Nephron progenitor cell (in vitro differentiated cells): ENCODE data around the gene NACAD.
A peak's percentile ranks its signal among the peaks of the same experiment; 100 is the strongest.

Experiments used
- DNase-seq: peaks from one replicate; pipeline ENCODE4 v3.0.0; 2021
- H3K27ac Mint-ChIP-seq: 2 replicates; pipeline ENCODE4 v1.8.0; 2021; ENCODE audit warnings: mild to moderate bottlenecking, moderate library complexity, mixed read lengths
- H3K27me3 Mint-ChIP-seq: 2 replicates; pipeline ENCODE4 v1.8.0; 2021; ENCODE audit warnings: mild to moderate bottlenecking, low read depth, mixed read lengths; ENCODE audit not compliant: poor library complexity
- H3K36me3 Mint-ChIP-seq: 2 replicates; pipeline ENCODE4 v1.8.0; 2021; ENCODE audit warnings: low read depth, mixed read lengths
- H3K4me1 Mint-ChIP-seq: 2 replicates; pipeline ENCODE4 v1.8.0; 2021; ENCODE audit warnings: mixed read lengths
- H3K4me3 Mint-ChIP-seq: 2 replicates; pipeline ENCODE4 v1.8.0; 2021; ENCODE audit warnings: mild to moderate bottlenecking, moderate library complexity, mixed read lengths
- H3K9me3 Mint-ChIP-seq: 2 replicates; pipeline ENCODE4 v1.8.0; 2021; ENCODE audit warnings: mild to moderate bottlenecking, moderate library complexity, mixed read lengths
- TF ChIP-seq, protein P1 (sequence below): fragments of 200-600 bp; sonication (generic); IDR thresholded peaks from 2 replicates; pipeline ENCODE4 v1.5.0; 2021; ENCODE audit warnings: antibody characterized with exemption

NACAD gene

GRCh38 chr7:45044338-45044737, 44.4 kb downstream of the NACAD start:
- Mint-ChIP-seq H3K27me3 (peaks cover 3% of the 10 kb centered on the region), H3K9me3 (no peaks in the 10 kb centered on the region), H3K4me1 (no peaks in the 10 kb centered on the region), H3K27ac (no peak overlapping the region), H3K4me3 (no peak overlapping the region), H3K36me3 (peaks cover 67% of the 10 kb centered on the region)
- TF ChIP-seq, protein P1, sequence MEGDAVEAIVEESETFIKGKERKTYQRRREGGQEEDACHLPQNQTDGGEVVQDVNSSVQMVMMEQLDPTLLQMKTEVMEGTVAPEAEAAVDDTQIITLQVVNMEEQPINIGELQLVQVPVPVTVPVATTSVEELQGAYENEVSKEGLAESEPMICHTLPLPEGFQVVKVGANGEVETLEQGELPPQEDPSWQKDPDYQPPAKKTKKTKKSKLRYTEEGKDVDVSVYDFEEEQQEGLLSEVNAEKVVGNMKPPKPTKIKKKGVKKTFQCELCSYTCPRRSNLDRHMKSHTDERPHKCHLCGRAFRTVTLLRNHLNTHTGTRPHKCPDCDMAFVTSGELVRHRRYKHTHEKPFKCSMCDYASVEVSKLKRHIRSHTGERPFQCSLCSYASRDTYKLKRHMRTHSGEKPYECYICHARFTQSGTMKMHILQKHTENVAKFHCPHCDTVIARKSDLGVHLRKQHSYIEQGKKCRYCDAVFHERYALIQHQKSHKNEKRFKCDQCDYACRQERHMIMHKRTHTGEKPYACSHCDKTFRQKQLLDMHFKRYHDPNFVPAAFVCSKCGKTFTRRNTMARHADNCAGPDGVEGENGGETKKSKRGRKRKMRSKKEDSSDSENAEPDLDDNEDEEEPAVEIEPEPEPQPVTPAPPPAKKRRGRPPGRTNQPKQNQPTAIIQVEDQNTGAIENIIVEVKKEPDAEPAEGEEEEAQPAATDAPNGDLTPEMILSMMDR, result no peak
- DNase-seq, result no peak

GRCh38 chr7:45039106-45039505, 49.7 kb downstream of the NACAD start:
- Mint-ChIP-seq H3K9me3 (no peaks in the 10 kb centered on the region), H3K36me3 (peaks cover 57% of the 10 kb centered on the region), H3K27me3 (peaks cover 5% of the 10 kb centered on the region), H3K4me1 (peaks cover 20% of the 10 kb centered on the region), H3K27ac (peak overlapping the region; percentile 4), H3K4me3 (no peak overlapping the region)
- TF ChIP-seq, protein P1, result no peak
- DNase-seq, result no peak

DNA sequence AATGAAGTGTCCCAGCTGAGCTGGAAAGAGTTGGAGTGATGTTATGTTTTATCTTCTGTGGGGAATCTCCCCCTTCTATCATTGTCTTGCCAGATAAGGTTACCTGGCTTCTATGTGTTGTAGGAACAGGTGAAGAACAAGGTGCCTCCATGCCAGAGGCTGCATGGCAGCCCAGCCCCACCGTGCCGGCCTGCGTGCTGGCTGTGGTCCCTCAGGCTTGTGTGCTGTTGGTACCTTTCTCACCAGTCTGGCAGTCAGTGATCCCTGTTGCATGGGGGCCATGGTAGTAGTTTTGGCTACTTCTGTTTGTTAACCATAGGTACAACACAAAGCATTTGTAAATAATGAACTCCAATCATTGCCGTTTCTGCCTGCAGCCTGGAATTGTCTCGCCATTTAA, 50.9 kb downstream of the NACAD start:
- no peak overlapping the region for H3K27ac Mint-ChIP-seq
- H3K27me3 Mint-ChIP-seq, result peaks cover 5% of the 10 kb centered on the region
- peaks cover 32% of the 10 kb centered on the region for H3K4me1 Mint-ChIP-seq
- peaks cover 45% of the 10 kb centered on the region for H3K36me3 Mint-ChIP-seq
- H3K9me3 Mint-ChIP-seq, result no peaks in the 10 kb centered on the region
- H3K4me3 Mint-ChIP-seq, result no peak overlapping the region
- no peak for DNase-seq
- TF ChIP-seq, protein P1, result no peak

DNA sequence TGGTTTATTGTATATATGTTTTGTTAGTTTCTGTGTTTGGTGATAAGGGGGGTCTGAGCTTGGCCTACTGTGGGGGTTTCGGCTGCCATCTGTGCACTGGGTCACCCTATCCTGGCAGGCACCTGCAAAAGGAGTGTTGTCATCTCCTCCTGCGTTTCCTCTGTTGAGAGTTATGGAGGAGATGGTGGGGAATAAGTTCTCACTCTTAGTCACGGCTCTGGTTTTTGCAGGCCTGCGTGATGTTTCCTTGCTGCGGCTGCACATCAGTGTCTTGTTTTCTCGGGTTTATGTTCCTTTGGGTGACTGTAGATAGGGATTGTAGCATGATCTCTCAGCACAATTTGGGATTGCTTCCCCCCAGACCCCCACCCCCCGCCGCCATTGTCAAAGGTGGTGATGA, 52.0 kb downstream of the NACAD start:
- Mint-ChIP-seq H3K36me3 (peaks cover 34% of the 10 kb centered on the region), H3K4me3 (no peak overlapping the region), H3K4me1 (peaks cover 32% of the 10 kb centered on the region), H3K27ac (peak overlapping the region; percentile 41), H3K9me3 (no peaks in the 10 kb centered on the region), H3K27me3 (peaks cover 5% of the 10 kb centered on the region)
- TF ChIP-seq, protein P1, result no peak
- DNase-seq, result no peak

GRCh38 chr7:45036317-45036716, 52.5 kb downstream of the NACAD start:
- Mint-ChIP-seq H3K36me3 (peaks cover 29% of the 10 kb centered on the region), H3K9me3 (no peaks in the 10 kb centered on the region), H3K4me1 (peaks cover 32% of the 10 kb centered on the region), H3K27me3 (peaks cover 8% of the 10 kb centered on the region), H3K27ac (peak overlapping the region; percentile 41), H3K4me3 (no peak overlapping the region)
- no peak for DNase-seq
- TF ChIP-seq, protein P1, result no peak

- peak overlapping the region; percentile 41 for H3K27ac Mint-ChIP-seq
- H3K9me3 Mint-ChIP-seq, result no peaks in the 10 kb centered on the region
- H3K4me1 Mint-ChIP-seq, result peaks cover 32% of the 10 kb centered on the region
- no peak overlapping the region for H3K4me3 Mint-ChIP-seq
- peaks cover 8% of the 10 kb centered on the region for H3K27me3 Mint-ChIP-seq
- DNase-seq, result no peak
- peaks cover 25% of the 10 kb centered on the region for H3K36me3 Mint-ChIP-seq
- TF ChIP-seq, protein P1, result no peak
Measured at GRCh38 chr7:45035893-45036292, 52.9 kb downstream of the NACAD start.
